ENCODE results near the gene OGFRL1.

Gene OGFRL1

GRCh38 chr6:71290611-71291010, 2.0 kb downstream of the OGFRL1 start:
- Histone ChIP-seq H3K79me2 (ENCODE audit: low read length) (peaks cover 57% of the 10 kb centered on the region), H4K20me1 (ENCODE audit: insufficient read depth, low read length) (peaks cover 36% of the 10 kb centered on the region), H2AFZ (ENCODE audit: low read depth, low read length) (no peak overlapping the region), H3K9ac (ENCODE audit: low read length) (peak overlapping the region; percentile 86), H3K4me1 (ENCODE audit: low read length) (peaks cover 37% of the 10 kb centered on the region), H3K4me3 (ENCODE audit: low read length) (peak overlapping the region; percentile 80), H3K27me3 (ENCODE audit: low read depth, low read length) (no peaks in the 10 kb centered on the region), H3K9me3 (ENCODE audit: insufficient read depth, low read length) (no peaks in the 10 kb centered on the region), H3K27ac (ENCODE audit: low read length) (no peak overlapping the region), H3K4me2 (ENCODE audit: low read length) (peak overlapping the region; percentile 85), H3K36me3 (replicated peaks; ENCODE audit: low read depth, low read length) (peaks cover 45% of the 10 kb centered on the region)
- TF ChIP-seq, protein P1, sequence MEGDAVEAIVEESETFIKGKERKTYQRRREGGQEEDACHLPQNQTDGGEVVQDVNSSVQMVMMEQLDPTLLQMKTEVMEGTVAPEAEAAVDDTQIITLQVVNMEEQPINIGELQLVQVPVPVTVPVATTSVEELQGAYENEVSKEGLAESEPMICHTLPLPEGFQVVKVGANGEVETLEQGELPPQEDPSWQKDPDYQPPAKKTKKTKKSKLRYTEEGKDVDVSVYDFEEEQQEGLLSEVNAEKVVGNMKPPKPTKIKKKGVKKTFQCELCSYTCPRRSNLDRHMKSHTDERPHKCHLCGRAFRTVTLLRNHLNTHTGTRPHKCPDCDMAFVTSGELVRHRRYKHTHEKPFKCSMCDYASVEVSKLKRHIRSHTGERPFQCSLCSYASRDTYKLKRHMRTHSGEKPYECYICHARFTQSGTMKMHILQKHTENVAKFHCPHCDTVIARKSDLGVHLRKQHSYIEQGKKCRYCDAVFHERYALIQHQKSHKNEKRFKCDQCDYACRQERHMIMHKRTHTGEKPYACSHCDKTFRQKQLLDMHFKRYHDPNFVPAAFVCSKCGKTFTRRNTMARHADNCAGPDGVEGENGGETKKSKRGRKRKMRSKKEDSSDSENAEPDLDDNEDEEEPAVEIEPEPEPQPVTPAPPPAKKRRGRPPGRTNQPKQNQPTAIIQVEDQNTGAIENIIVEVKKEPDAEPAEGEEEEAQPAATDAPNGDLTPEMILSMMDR (IDR thresholded peaks at IDR 0.05; ENCODE audit: low read depth, low read length), result no peak
- TF ChIP-seq EZH2phosphoT487 (IDR thresholded peaks at IDR 0.05; ENCODE audit: low read depth), result no peak

DNA sequence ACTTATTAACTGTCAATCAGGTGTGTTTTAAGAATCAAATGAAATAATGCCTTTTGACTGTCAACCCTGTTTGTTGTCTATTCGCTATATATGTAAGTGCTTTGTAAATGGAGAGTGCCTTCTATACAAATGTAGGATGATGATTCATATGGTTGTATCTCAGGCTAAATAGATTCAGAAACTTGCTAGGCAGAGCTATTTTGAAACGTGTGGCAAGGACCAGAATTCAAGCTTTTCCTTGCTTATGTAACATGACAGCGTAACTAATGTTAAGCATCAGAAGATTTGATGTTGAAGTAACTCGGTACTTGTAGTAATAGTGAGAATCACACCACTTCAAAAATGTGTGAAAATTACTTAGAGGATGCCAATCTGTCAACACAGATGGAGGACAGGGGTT, 3.4 kb downstream of the OGFRL1 start:
- Histone ChIP-seq H3K4me1 (ENCODE audit: low read length) (peaks cover 35% of the 10 kb centered on the region), H3K79me2 (ENCODE audit: low read length) (peaks cover 57% of the 10 kb centered on the region), H3K4me3 (ENCODE audit: low read length) (0 out of 2 replicates have a peak overlapping the region, but pooled peaks have one; percentile 80), H2AFZ (ENCODE audit: low read depth, low read length) (no peak overlapping the region), H3K27me3 (ENCODE audit: low read depth, low read length) (no peaks in the 10 kb centered on the region), H3K4me2 (ENCODE audit: low read length) (peak overlapping the region; percentile 85), H3K27ac (ENCODE audit: low read length) (no peak overlapping the region), H3K9me3 (ENCODE audit: insufficient read depth, low read length) (no peaks in the 10 kb centered on the region), H3K9ac (ENCODE audit: low read length) (no peak overlapping the region), H4K20me1 (ENCODE audit: insufficient read depth, low read length) (peaks cover 36% of the 10 kb centered on the region), H3K36me3 (replicated peaks; ENCODE audit: low read depth, low read length) (peaks cover 56% of the 10 kb centered on the region)
- no peak for TF ChIP-seq EZH2phosphoT487 (IDR thresholded peaks at IDR 0.05; ENCODE audit: low read depth)
- TF ChIP-seq, protein P1 (IDR thresholded peaks at IDR 0.05; ENCODE audit: low read depth, low read length), result no peak

DNA sequence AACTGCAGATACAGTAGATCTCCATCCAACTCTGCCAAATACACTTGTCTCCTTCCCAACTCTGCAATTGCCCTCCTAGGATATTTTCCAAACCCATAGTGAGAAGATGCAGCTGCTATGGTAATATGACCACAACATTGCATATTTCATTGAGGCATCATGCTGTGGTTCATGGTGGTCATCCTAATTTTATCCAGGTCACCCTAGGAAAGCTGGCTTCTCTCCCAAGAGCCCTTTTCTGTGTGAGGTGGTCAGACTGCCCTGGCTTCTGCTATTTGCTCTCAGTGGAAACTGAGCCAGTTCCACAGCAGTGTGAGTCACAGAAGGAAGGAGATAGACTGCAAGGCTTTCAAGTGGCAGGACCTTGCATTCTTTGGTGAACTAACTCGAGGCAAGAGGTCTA, 5.5 kb downstream of the OGFRL1 start:
- H3K79me2 ChIP-seq (ENCODE audit: low read length), result peaks cover 53% of the 10 kb centered on the region
- no peak overlapping the region for H3K27ac ChIP-seq (ENCODE audit: low read length)
- H3K27me3 ChIP-seq (ENCODE audit: low read depth, low read length), result no peaks in the 10 kb centered on the region
- H3K36me3 ChIP-seq (replicated peaks; ENCODE audit: low read depth, low read length), result peaks cover 70% of the 10 kb centered on the region
- TF ChIP-seq EZH2phosphoT487 (IDR thresholded peaks at IDR 0.05; ENCODE audit: low read depth), result no peak
- TF ChIP-seq, protein P1 (IDR thresholded peaks at IDR 0.05; ENCODE audit: low read depth, low read length), result no peak
- no peaks in the 10 kb centered on the region for H3K9me3 ChIP-seq (ENCODE audit: insufficient read depth, low read length)
- no peak overlapping the region for H3K4me2 ChIP-seq (ENCODE audit: low read length)
- H3K4me3 ChIP-seq (ENCODE audit: low read length), result no peak overlapping the region
- H3K4me1 ChIP-seq (ENCODE audit: low read length), result peaks cover 24% of the 10 kb centered on the region
- H4K20me1 ChIP-seq (ENCODE audit: insufficient read depth, low read length), result peaks cover 36% of the 10 kb centered on the region
- H2AFZ ChIP-seq (ENCODE audit: low read depth, low read length), result no peak overlapping the region
- no peak overlapping the region for H3K9ac ChIP-seq (ENCODE audit: low read length)

DNA sequence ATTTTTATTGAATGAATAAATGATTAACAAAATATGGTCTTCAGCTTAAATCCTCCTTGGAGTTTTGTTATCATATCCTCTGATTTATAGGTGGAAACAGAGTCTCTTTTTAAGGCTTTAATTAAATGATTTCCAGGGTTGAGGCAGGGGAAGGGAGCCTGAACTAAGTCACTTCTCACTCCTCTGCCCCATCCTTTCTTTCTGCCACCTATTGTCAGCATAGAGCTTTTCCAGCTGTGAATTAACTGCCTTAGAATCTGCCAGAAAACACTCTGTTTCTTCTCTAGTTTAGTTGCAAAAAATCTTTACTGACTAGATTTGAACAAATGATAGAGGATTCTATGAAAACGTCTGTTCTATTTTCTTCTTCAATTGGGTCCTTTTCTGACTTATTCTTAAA, 9.8 kb downstream of the OGFRL1 start:
- Histone ChIP-seq H3K36me3 (replicated peaks; ENCODE audit: low read depth, low read length) (peaks cover 80% of the 10 kb centered on the region), H2AFZ (ENCODE audit: low read depth, low read length) (no peak overlapping the region), H3K27me3 (ENCODE audit: low read depth, low read length) (no peaks in the 10 kb centered on the region), H3K4me3 (ENCODE audit: low read length) (no peak overlapping the region), H3K9ac (ENCODE audit: low read length) (no peak overlapping the region), H3K27ac (ENCODE audit: low read length) (no peak overlapping the region), H4K20me1 (ENCODE audit: insufficient read depth, low read length) (peaks cover 6% of the 10 kb centered on the region; the same call in 1 of the 2 replicates), H3K9me3 (ENCODE audit: insufficient read depth, low read length) (no peaks in the 10 kb centered on the region), H3K79me2 (ENCODE audit: low read length) (peaks cover 10% of the 10 kb centered on the region), H3K4me2 (ENCODE audit: low read length) (no peak overlapping the region), H3K4me1 (ENCODE audit: low read length) (no peaks in the 10 kb centered on the region)
- no peak for TF ChIP-seq EZH2phosphoT487 (IDR thresholded peaks at IDR 0.05; ENCODE audit: low read depth)
- TF ChIP-seq, protein P1 (IDR thresholded peaks at IDR 0.05; ENCODE audit: low read depth, low read length), result no peak
